CD4-positive, alpha-beta T cell treated with Interleukin-6 at 100 ng/mL for 8 hours (primary cell): ENCODE data around the gene MRPL53.
A peak's percentile ranks its signal among the peaks of the same experiment; 100 is the strongest.
"Not testable (repeated sequence)": the region's sequence is repeated elsewhere in the genome, so short reads cannot be mapped to it uniquely, and the experiment has no call there.

Source experiments
- DNase-seq: peaks from one replicate; pipeline ENCODE4 v3.0.0-alpha.2; 2020; ENCODE audit warnings: mixed read lengths, low spot score

The MRPL53 gene

GRCh38 chr2:74502147-74502719 is 29.8 kb upstream of the MRPL53 start:
- no peak for DNase-seq

GRCh38 chr2:74501335-74502071 is 29.0 kb upstream of the MRPL53 start:
- DNase-seq, result no peak

- no peak for DNase-seq
These were observed 28.1 kb upstream of the MRPL53 start for GRCh38 chr2:74500578-74500946.

- no peak for DNase-seq
These were observed 27.6 kb upstream of the MRPL53 start for GRCh38 chr2:74499940-74500577.

GRCh38 chr2:74499267-74499939 is 26.9 kb upstream of the MRPL53 start, which contains the start of gene LBX2:
Gene LBX2, minus strand, starts transcription at chr2:74499603. Its CDS starts 66 bp downstream, at chr2:74499537.
- no peak for DNase-seq

- no peak for DNase-seq
These were observed 26.2 kb upstream of the MRPL53 start for GRCh38 chr2:74498500-74499266.

GRCh38 chr2:74497777-74498499 is 25.5 kb upstream of the MRPL53 start:
- DNase-seq, result no peak

- DNase-seq, result no peak
These were observed 24.7 kb upstream of the MRPL53 start for GRCh38 chr2:74496997-74497776.

GRCh38 chr2:74495440-74495839 is 23.0 kb upstream of the MRPL53 start:
- DNase-seq, result no peak

GRCh38 chr2:74493546-74493945 is 21.1 kb upstream of the MRPL53 start:
- no peak for DNase-seq

GRCh38 chr2:74491648-74492544 is 19.4 kb upstream of the MRPL53 start:
- DNase-seq, result no peak

- DNase-seq, result no peak
These were observed 17.4 kb upstream of the MRPL53 start for GRCh38 chr2:74489906-74490305.

- DNase-seq, result no peak
These were observed 16.4 kb upstream of the MRPL53 start for GRCh38 chr2:74488643-74489481.

- DNase-seq, result no peak
These were observed 13.7 kb upstream of the MRPL53 start for GRCh38 chr2:74486141-74486540.

GRCh38 chr2:74483675-74484164 is 11.2 kb upstream of the MRPL53 start:
- DNase-seq, result not testable (repeated sequence)

- peak; percentile 93 for DNase-seq
These were observed 10.6 kb upstream of the MRPL53 start, which contains the start of the genes CCDC142 and TTC31 for GRCh38 chr2:74482801-74483674. Gene CCDC142, minus strand, starts transcription at chr2:74482998. Its CDS starts 161 bp downstream, at chr2:74482837. Gene TTC31, plus strand, starts transcription at chr2:74483081. Its CDS starts 15 bp downstream, at chr2:74483096.
